Upper lobe of left lung (tissue), 6 donors: Measurements from ENCODE around the gene CYBC1. TPM values are rescaled to one million over a fixed set of nuclear protein-coding genes. Genes with fewer than 3 reads are reported as not detected.
"Not testable (repeated sequence)": the region's sequence is repeated elsewhere in the genome, so short reads cannot be mapped to it uniquely, and the experiment has no call there.

Experiments used
- ATAC-seq, 2 donors: fragments of 200-7000 bp; cut with Tn5 transposase; one replicate each; pipeline ENCODE4 v1.9.1; 2022; ENCODE audit warnings: mild to moderate bottlenecking in 2 of 2, moderate library complexity in 2 of 2; ENCODE audit not compliant: low FRiP score in 2 of 2
- DNase-seq, 2 donors: peaks; one replicate each; pipeline ENCODE4 v3.0.0-alpha.2; 2019 to 2020
- H3K27ac ChIP-seq, 4 donors: fragments of 200-600 bp; sonication (generic); one replicate each; pipeline ENCODE4 v1.5.1; 2016 to 2019
- H3K27me3 ChIP-seq, 4 donors: fragments of 200-600 bp; sonication (generic); one replicate each; pipeline ENCODE4 v1.5.1; 2017 to 2019
- H3K36me3 ChIP-seq, 4 donors: fragments of 200-600 bp; sonication (generic); one replicate each; pipeline ENCODE4 v1.5.1; 2016 to 2019
- H3K4me1 ChIP-seq, 4 donors: fragments of 200-600 bp; sonication (generic); one replicate each; pipeline ENCODE4 v1.5.1; 2018 to 2019
- H3K4me3 ChIP-seq, 4 donors: fragments of 200-600 bp; sonication (generic); one replicate each; pipeline ENCODE4 v1.5.1; 2017 to 2019; ENCODE audit warnings: mild to moderate bottlenecking in 2 of 4, moderate library complexity in 1 of 4
- H3K9me3 ChIP-seq, 4 donors: fragments of 200-600 bp; sonication (generic); one replicate each; pipeline ENCODE4 v1.5.1; 2018 to 2019
- CTCF ChIP-seq, 6 experiments: fragments of 450-650 bp in 4 of 6; fragments of 200-600 bp in 2 of 6; sonication (generic) in 2 of 6; IDR thresholded peaks; one replicate each; pipeline ENCODE4 v1.5.1; 2016 to 2019; ENCODE audit warnings: antibody characterized with exemption in 6 of 6
- EP300 ChIP-seq, 4 donors: sonication (generic); formaldehyde crosslinking; IDR thresholded peaks; one replicate each; pipeline ENCODE4 v1.5.1; 2017; ENCODE audit warnings: antibody characterized with exemption in 4 of 4, control low read depth in 2 of 4
- POLR2A ChIP-seq, 4 donors: fragments of 450-650 bp; IDR thresholded peaks; one replicate each; pipeline ENCODE4 v1.5.1; 2016 to 2017; ENCODE audit warnings: antibody characterized with exemption in 4 of 4, mild to moderate bottlenecking in 2 of 4
- POLR2AphosphoS5 ChIP-seq, 2 donors: sonication (generic); formaldehyde crosslinking; IDR thresholded peaks; one replicate each; pipeline ENCODE4 v1.5.1; 2017; ENCODE audit warnings: antibody characterized with exemption in 2 of 2
- WGBS, 2 donors: methylation state at CpG; one replicate each; pipeline ENCODE4 v1.1.5; 2017 to 2018; 5-methylcytosine and 5-hydroxymethylcytosine counted together
- total RNA-seq, 6 donors: library from RNA; depleted of rRNA in 4 of 6; stranded (reverse); fragments of >200 nt in 4 of 6; gene quantifications; one replicate each; pipeline versions ENCODE4 v1.1.0 to v1.2.1, GENCODE V29; 2016 to 2021
- donor health status: DM: no; HTN: no; CAD: no; lungs with moderate emphysema.
- donor health status: DM: no; HTN: yes; CAD: no; lungs with severe emphysema.

CYBC1 gene
- total RNA-seq, 6 donors from 2014 or later, result 74.9 to 193 (median 108) TPM

- TF ChIP-seq EP300 (IDR thresholded peaks at IDR 0.05) (no peak), POLR2AphosphoS5 (IDR thresholded peaks at IDR 0.05) (peak in 1 of 2 donors; percentile 7), CTCF (IDR thresholded peaks at IDR 0.05) (no peak), POLR2A (IDR thresholded peaks at IDR 0.05) (no peak)
- peak overlapping the region in 3 of 4 donors; percentile 78 to 99 (median 97) for H3K4me3 ChIP-seq
- DNase-seq, result peak in 1 of 2 donors; percentile 67
- no peaks in the 10 kb centered on the region for H3K27me3 ChIP-seq
- peaks cover 0 to 25% (median 22%) of the 10 kb centered on the region in 4 donors for H3K36me3 ChIP-seq
- WGBS, 2 donors, result 38 to 57% methylated on average over 10 of the region's 10 CpGs
- H3K27ac ChIP-seq, result peak overlapping the region; percentile 100
- H3K9me3 ChIP-seq, result no peaks in the 10 kb centered on the region
- peaks cover 30 to 42% (median 35%) of the 10 kb centered on the region in 4 donors for H3K4me1 ChIP-seq
- ATAC-seq, result no peak
Observed at GRCh38 chr17:82457073-82457928, 6.7 kb upstream of the CYBC1 start.

GRCh38 chr17:82453706-82454105, 3.2 kb upstream of the CYBC1 start:
- H3K9me3 ChIP-seq, H3K4me3 ChIP-seq, H3K27me3 ChIP-seq, H3K36me3 ChIP-seq, ATAC-seq: not testable (repeated sequence)
- Histone ChIP-seq H3K4me1 (peaks cover 44 to 51% (median 47%) of the 10 kb centered on the region in 4 donors), H3K27ac (peak overlapping the region in 1 of 4 donors; percentile 1)
- peak in 1 of 2 donors; percentile 69 for DNase-seq
- WGBS, 2 donors, result 98 to 100% methylated on average over 3 to 21 of the region's 21 CpGs

- 67 to 77% methylated on average over 7 of the region's 7 CpGs for WGBS, 2 donors
- H3K27me3 ChIP-seq, H3K4me3 ChIP-seq, DNase-seq, ATAC-seq, H3K36me3 ChIP-seq, H3K9me3 ChIP-seq: not testable (repeated sequence)
- Histone ChIP-seq H3K4me1 (peaks cover 44 to 51% (median 47%) of the 10 kb centered on the region in 4 donors), H3K27ac (peak overlapping the region in 3 of 4 donors; percentile 11 to 44 (median 13))
Observed at GRCh38 chr17:82453151-82453550, 2.6 kb upstream of the CYBC1 start.

- H3K4me1 ChIP-seq, result peaks cover 37 to 44% (median 41%) of the 10 kb centered on the region in 4 donors
- peak overlapping the region in 3 of 4 donors; percentile 93 to 97 (median 95) for H3K27ac ChIP-seq
- H3K36me3 ChIP-seq, result peaks cover 0 to 5% (median 0%) of the 10 kb centered on the region in 4 donors
- no peaks in the 10 kb centered on the region for H3K9me3 ChIP-seq
- no peaks in the 10 kb centered on the region for H3K27me3 ChIP-seq
- no peak for TF ChIP-seq CTCF (IDR thresholded peaks at IDR 0.05)
- H3K4me3 ChIP-seq, result no peak overlapping the region
- DNase-seq (no peak), ATAC-seq (no peak)
- WGBS, 2 donors, result 93 to 97% methylated on average over 3 of the region's 3 CpGs
Observed at GRCh38 chr17:82452162-82452561, 1.6 kb upstream of the CYBC1 start.

- Histone ChIP-seq H3K27me3 (no peaks in the 10 kb centered on the region), H3K9me3 (no peaks in the 10 kb centered on the region), H3K36me3 (peaks cover 0 to 23% (median 4%) of the 10 kb centered on the region in 4 donors), H3K4me1 (peaks cover 45 to 55% (median 48%) of the 10 kb centered on the region in 4 donors), H3K27ac (peak overlapping the region; percentile 90 to 97 (median 94)), H3K4me3 (peak overlapping the region; percentile 71 to 84 (median 80))
- DNase-seq, result no peak
- TF ChIP-seq POLR2A (IDR thresholded peaks at IDR 0.05), result no peak
- TF ChIP-seq EP300 (IDR thresholded peaks at IDR 0.05), result no peak
- no peak for TF ChIP-seq CTCF (IDR thresholded peaks at IDR 0.05)
- TF ChIP-seq POLR2AphosphoS5 (IDR thresholded peaks at IDR 0.05), result no peak
- WGBS, 2 donors, result 49 to 60% methylated on average over 15 to 18 of the region's 18 CpGs
- no peak for ATAC-seq
Observed at GRCh38 chr17:82449883-82450356, 632 bp downstream of the CYBC1 start.
